ENCODE measurements around the gene RALGAPB. TPM values are rescaled to one million over a fixed set of nuclear protein-coding genes. Genes with fewer than 3 reads are reported as not detected.

The RALGAPB gene
- polyA plus RNA-seq, 2 of the 4 experiments (the other 2 are of a cell fraction): 15.1 to 35.9 TPM

GRCh38 chr20:38536310-38536709, 63.7 kb downstream of the RALGAPB start:
- 79% methylated on average over 2 of the region's 2 CpGs for WGBS (ENCODE audit: missing lambda C conversion rate)
- DNase-seq (ENCODE audit: low read depth in 1 of 2, low spot score in 1 of 2) (no peak), FAIRE-seq (no peak), ATAC-seq (no peak)
- ChIA-PET POLR2A (no interaction called here), CTCF (no interaction called here)
- Histone ChIP-seq H3K4me2 (no peak overlapping the region), H3K27ac (no peak overlapping the region), H3K4me3 (no peak overlapping the region), H3K4me1 (no peaks in the 10 kb centered on the region), H3K9me3 (no peaks in the 10 kb centered on the region)
- TF ChIP-seq RCOR1 (IDR thresholded peaks at IDR 0.05; ENCODE audit: low read depth, low read length) (no peak), ZC3H11A (IDR thresholded peaks at IDR 0.05) (no peak), HOXB5 (CRISPR knock-in tag; IDR thresholded peaks at IDR 0.05) (no peak), POLR2AphosphoS2 (conservative IDR thresholded peaks at IDR 0.05; ENCODE audit: low read length) (no peak), JUN (IDR thresholded peaks at IDR 0.05) (no peak), HOXA7 (CRISPR knock-in tag; IDR thresholded peaks at IDR 0.05) (no peak), SREBF2 (IDR thresholded peaks at IDR 0.05) (no peak), E2F6 (IDR thresholded peaks at IDR 0.05; ENCODE audit: borderline replicate concordance, low read depth) (no peak), BCL3 (IDR thresholded peaks at IDR 0.05) (no peak), RAD21 (conservative IDR thresholded peaks at IDR 0.05 in 1 of 2, IDR thresholded peaks at IDR 0.05 in 1 of 2) (no peak), CHD2 (IDR thresholded peaks at IDR 0.05; ENCODE audit: low read length, partially characterized antibody) (no peak), TP53 (CRISPR knock-in tag; IDR thresholded peaks at IDR 0.05) (no peak), FOXS1 (CRISPR knock-in tag; IDR thresholded peaks at IDR 0.05) (no peak), CHD4 (IDR thresholded peaks at IDR 0.05; ENCODE audit: borderline replicate concordance) (no peak), NFE2L2 (conservative IDR thresholded peaks at IDR 0.05; ENCODE audit: low read length) (no peak), ZNF302 (CRISPR knock-in tag; IDR thresholded peaks at IDR 0.05) (no peak), ZSCAN20 (CRISPR knock-in tag; IDR thresholded peaks at IDR 0.05) (no peak), RARB (CRISPR knock-in tag; IDR thresholded peaks at IDR 0.05) (no peak), FOSB (CRISPR knock-in tag; IDR thresholded peaks at IDR 0.05) (no peak), FOSL2 (IDR thresholded peaks at IDR 0.05) (no peak), FOSL2 (CRISPR knock-in tag; IDR thresholded peaks at IDR 0.05) (no peak)

GRCh38 chr20:38537176-38537575, 64.5 kb downstream of the RALGAPB start:
- CTCF ChIA-PET: no interaction called here
- ATAC-seq (no peak), FAIRE-seq (no peak), DNase-seq (ENCODE audit: low read depth in 1 of 2, low spot score in 1 of 2) (no peak)
- Histone ChIP-seq H3K4me3 (no peak overlapping the region), H3K4me2 (no peak overlapping the region), H3K9me3 (no peaks in the 10 kb centered on the region), H3K27ac (no peak overlapping the region), H3K4me1 (no peaks in the 10 kb centered on the region)
- 100% methylated on average over 1 of the region's 1 CpG for WGBS (ENCODE audit: missing lambda C conversion rate)
- TF ChIP-seq HEYL (CRISPR knock-in tag; IDR thresholded peaks at IDR 0.05) (no peak), POLR2A (IDR thresholded peaks at IDR 0.05; ENCODE audit: low read length) (no peak), RFX5 (IDR thresholded peaks at IDR 0.05) (no peak)
- POLR2A ChIA-PET: no interaction called here

- Histone ChIP-seq H3K4me1 (no peaks in the 10 kb centered on the region), H3K4me3 (no peak overlapping the region), H3K4me2 (no peak overlapping the region), H3K27ac (no peak overlapping the region), H3K9me3 (no peaks in the 10 kb centered on the region)
- ATAC-seq (no peak), DNase-seq (ENCODE audit: low read depth in 1 of 2, low spot score in 1 of 2) (no peak), FAIRE-seq (no peak)
- ChIA-PET CTCF (interaction anchor here (1.3 kb wide), 1 partner anchor 104 kb away, joined by 3 read pairs; the partner anchor contains the start of gene SNHG17), POLR2A (interaction anchor here (1.3 kb wide), 1 partner anchor 104 kb away, joined by 5 read pairs; the partner anchor contains the start of gene SNHG17)
- WGBS (ENCODE audit: missing lambda C conversion rate): 87% methylated on average over 2 of the region's 2 CpGs
- TF ChIP-seq FOSL2 (IDR thresholded peaks at IDR 0.05) (no peak), FOSL2 (CRISPR knock-in tag; IDR thresholded peaks at IDR 0.05) (no peak), ELK1 (IDR thresholded peaks at IDR 0.05; ENCODE audit: low read depth, low read length) (no peak), RARB (CRISPR knock-in tag; IDR thresholded peaks at IDR 0.05) (no peak), FOSB (CRISPR knock-in tag; IDR thresholded peaks at IDR 0.05) (no peak), POLR2A (IDR thresholded peaks at IDR 0.05; ENCODE audit: low read length) (no peak), HEYL (CRISPR knock-in tag; IDR thresholded peaks at IDR 0.05) (no peak), EHF (CRISPR knock-in tag; IDR thresholded peaks at IDR 0.05) (no peak), HOXB5 (CRISPR knock-in tag; IDR thresholded peaks at IDR 0.05) (no peak), NPAS2 (CRISPR knock-in tag; IDR thresholded peaks at IDR 0.05; ENCODE audit: borderline replicate concordance) (no peak)
Measured at GRCh38 chr20:38538789-38539188, 66.1 kb downstream of the RALGAPB start.

All from A549 (cell line).